SU-DHL-6 (cell line): Measurements from ENCODE around the gene TMEM213.

Source experiments
- H2AFZ ChIP-seq: fragments of 200-600 bp; sonication (generic); 2 replicates; pipeline ENCODE4 v1.6.1; 2014; ENCODE audit warnings: low read depth, mild to moderate bottlenecking, moderate library complexity, mixed read lengths, antibody characterized with exemption, low read length; ENCODE audit not compliant: severe bottlenecking
- H3F3A ChIP-seq: fragments of 200-600 bp; shearing (Covaris generic); 2 replicates; pipeline ENCODE4 v1.6.0; 2016; ENCODE audit warnings: antibody characterized with exemption, mild to moderate bottlenecking; ENCODE audit not compliant: insufficient read depth
- H3K27ac ChIP-seq: fragments of 200-600 bp; sonication (generic); 2 replicates; pipeline ENCODE4 v1.5.1; 2016; ENCODE audit warnings: low read depth, mild to moderate bottlenecking, low read length, moderate library complexity, mixed read lengths
- H3K27me3 ChIP-seq: fragments of 200-600 bp; sonication (generic), shearing (Covaris generic); 2 replicates; pipeline ENCODE4 v1.6.0; 2014; ENCODE audit warnings: mild to moderate bottlenecking, low read length
- H3K36me3 ChIP-seq: fragments of 200-600 bp; sonication (generic); 2 replicates; pipeline ENCODE4 v1.6.1; 2014; ENCODE audit warnings: mild to moderate bottlenecking, low read length, mixed read lengths
- H3K4me2 ChIP-seq: fragments of 300-600, 200-600 bp; shearing (Covaris generic), sonication (generic); 2 replicates; pipeline ENCODE4 v1.6.0; 2014; ENCODE audit warnings: low read length, low read depth, mild to moderate bottlenecking; ENCODE audit not compliant: poor library complexity, severe bottlenecking
- H3K4me3 ChIP-seq: fragments of 200-600 bp; sonication (generic); 2 replicates; pipeline ENCODE4 v1.5.1; 2014; ENCODE audit warnings: antibody characterized with exemption, low read length, mild to moderate bottlenecking, mixed read lengths; ENCODE audit not compliant: insufficient read depth, poor library complexity, severe bottlenecking
- H3K79me2 ChIP-seq: fragments of 200-600 bp; sonication (generic); 2 replicates; pipeline ENCODE4 v1.6.1; 2014; ENCODE audit warnings: mild to moderate bottlenecking, low read length, moderate library complexity; ENCODE audit not compliant: insufficient read depth
- H3K9ac ChIP-seq: fragments of 200-600 bp; sonication (generic); 2 replicates; pipeline ENCODE4 v1.7.0; 2014; ENCODE audit warnings: mild to moderate bottlenecking, low read length
- H3K9me2 ChIP-seq: fragments of 200-600 bp; sonication (generic); replicated peaks from 2 replicates; pipeline ENCODE4 v1.6.1; 2014; ENCODE audit warnings: low read length; ENCODE audit not compliant: insufficient read depth
- H3K9me3 ChIP-seq: fragments of 200-600 bp; sonication (generic); 2 replicates; pipeline ENCODE4 v1.6.1; 2014; ENCODE audit warnings: low read length, mixed read lengths; ENCODE audit not compliant: insufficient read depth
- H4K20me1 ChIP-seq: fragments of 200-600 bp; sonication (generic); 2 replicates; pipeline ENCODE4 v1.6.1; 2014; ENCODE audit warnings: low read depth, mild to moderate bottlenecking, antibody characterized with exemption, low read length, moderate library complexity, mixed read lengths
- CTCF ChIP-seq: fragments of 200-600 bp; sonication (generic); IDR thresholded peaks from one replicate; pipeline ENCODE4 v1.5.1; 2017; ENCODE audit warnings: antibody characterized with exemption, mild to moderate bottlenecking, low read length, moderate library complexity; ENCODE audit not compliant: insufficient read depth, poor library complexity, severe bottlenecking
- EZH2phosphoT487 ChIP-seq: fragments of 200-600 bp; sonication (generic), shearing (Covaris generic); conservative IDR thresholded peaks from 2 replicates; pipeline ENCODE4 v1.6.1; 2018; ENCODE audit warnings: mild to moderate bottlenecking, antibody characterized with exemption, low read length, moderate library complexity, mixed read lengths

The TMEM213 gene

GRCh38 chr7:138828302-138828701 is 30.5 kb downstream of the TMEM213 start:
- no peaks in the 10 kb centered on the region for H3K36me3 ChIP-seq
- no peak overlapping the region for H3K27ac ChIP-seq
- H3K9ac ChIP-seq: no peak overlapping the region
- no peaks in the 10 kb centered on the region for H3K9me2 ChIP-seq
- no peak overlapping the region for H3K4me2 ChIP-seq
- no peaks in the 10 kb centered on the region for H3K27me3 ChIP-seq
- no peaks in the 10 kb centered on the region for H3F3A ChIP-seq
- H3K4me3 ChIP-seq: no peak overlapping the region
- no peak overlapping the region for H2AFZ ChIP-seq
- no peaks in the 10 kb centered on the region for H4K20me1 ChIP-seq
- H3K9me3 ChIP-seq: no peaks in the 10 kb centered on the region
- no peaks in the 10 kb centered on the region for H3K79me2 ChIP-seq
- TF ChIP-seq CTCF (no peak), EZH2phosphoT487 (no peak)

DNA sequence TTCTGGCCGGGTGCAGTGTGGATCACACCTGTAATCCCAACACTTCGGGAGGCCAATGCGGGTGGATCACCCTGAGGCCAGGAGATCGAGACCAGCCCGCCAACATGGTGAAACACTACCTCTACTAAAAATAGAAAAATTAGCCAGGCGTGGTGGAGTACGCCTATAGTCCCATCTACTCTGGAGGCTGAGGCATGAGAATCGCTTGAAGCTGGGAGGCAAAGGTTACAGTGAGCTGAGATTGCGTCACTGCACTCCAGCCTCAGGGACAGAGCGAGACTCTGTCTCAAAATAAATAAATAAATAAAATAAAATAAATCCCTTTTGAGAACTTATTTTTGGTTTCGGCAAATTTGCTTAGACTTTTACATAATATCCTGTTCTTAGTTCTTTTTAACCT is 31.5 kb downstream of the TMEM213 start:
- no peaks in the 10 kb centered on the region for H3K36me3 ChIP-seq
- no peaks in the 10 kb centered on the region for H3K27me3 ChIP-seq
- no peaks in the 10 kb centered on the region for H4K20me1 ChIP-seq
- H2AFZ ChIP-seq: no peak overlapping the region
- H3K9ac ChIP-seq: no peak overlapping the region
- no peak for TF ChIP-seq EZH2phosphoT487
- TF ChIP-seq CTCF: no peak
- H3F3A ChIP-seq: no peaks in the 10 kb centered on the region
- H3K27ac ChIP-seq: no peak overlapping the region
- H3K9me3 ChIP-seq: no peaks in the 10 kb centered on the region
- no peak overlapping the region for H3K4me2 ChIP-seq
- no peaks in the 10 kb centered on the region for H3K79me2 ChIP-seq
- H3K4me3 ChIP-seq: no peak overlapping the region
- no peaks in the 10 kb centered on the region for H3K9me2 ChIP-seq

DNA sequence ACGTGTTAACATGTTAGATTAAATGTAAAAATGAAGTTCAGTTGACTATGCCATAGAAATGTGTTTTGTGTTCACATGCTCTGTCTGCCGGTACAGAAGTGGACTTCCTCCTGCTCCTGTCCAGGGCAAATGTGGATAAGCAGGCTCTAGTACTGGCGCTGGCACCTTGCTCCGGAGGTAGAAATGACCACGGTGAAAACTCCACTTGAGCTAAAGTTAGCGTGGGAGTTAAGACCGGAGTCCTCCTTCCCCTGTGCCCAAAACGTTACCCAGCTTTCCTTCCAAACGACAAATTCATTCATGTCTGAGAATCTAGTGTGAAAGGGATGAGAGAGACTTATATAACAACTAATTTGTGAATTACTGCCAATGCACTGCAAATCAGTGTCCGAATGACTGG is 35.2 kb downstream of the TMEM213 start:
- no peak for TF ChIP-seq EZH2phosphoT487
- TF ChIP-seq CTCF: no peak

GRCh38 chr7:138833596-138833995 is 35.8 kb downstream of the TMEM213 start:
- no peaks in the 10 kb centered on the region for H4K20me1 ChIP-seq
- H3K27ac ChIP-seq: no peak overlapping the region
- no peaks in the 10 kb centered on the region for H3K9me2 ChIP-seq
- H3K4me3 ChIP-seq: no peak overlapping the region
- no peak overlapping the region for H3K9ac ChIP-seq
- H3K36me3 ChIP-seq: no peaks in the 10 kb centered on the region
- H3K4me2 ChIP-seq: no peak overlapping the region
- H3K9me3 ChIP-seq: no peaks in the 10 kb centered on the region
- no peaks in the 10 kb centered on the region for H3K27me3 ChIP-seq
- no peaks in the 10 kb centered on the region for H3K79me2 ChIP-seq
- H3F3A ChIP-seq: no peaks in the 10 kb centered on the region
- no peak for TF ChIP-seq CTCF
- no peak for TF ChIP-seq EZH2phosphoT487
- H2AFZ ChIP-seq: no peak overlapping the region

More for the DNA sequence above, 35.2 kb downstream of the TMEM213 start:
- Histone ChIP-seq H3K4me3 (no peak overlapping the region), H3K9me2 (no peaks in the 10 kb centered on the region), H3K9me3 (no peaks in the 10 kb centered on the region), H3K9ac (no peak overlapping the region), H3K4me2 (no peak overlapping the region), H3K27me3 (no peaks in the 10 kb centered on the region), H4K20me1 (no peaks in the 10 kb centered on the region), H3F3A (no peaks in the 10 kb centered on the region), H3K79me2 (no peaks in the 10 kb centered on the region), H3K36me3 (no peaks in the 10 kb centered on the region), H2AFZ (no peak overlapping the region), H3K27ac (no peak overlapping the region)
